Measurements from ENCODE around the gene JARID2. TPM values are rescaled to one million over a fixed set of nuclear protein-coding genes. Genes with fewer than 3 reads are reported as not detected.

JARID2 gene
- total and polyA plus RNA-seq, 2 of the 8 experiments (the other 6 are each of a cell fraction or from before 2014, with no cell fraction given): 60.1 to 239 TPM

DNA sequence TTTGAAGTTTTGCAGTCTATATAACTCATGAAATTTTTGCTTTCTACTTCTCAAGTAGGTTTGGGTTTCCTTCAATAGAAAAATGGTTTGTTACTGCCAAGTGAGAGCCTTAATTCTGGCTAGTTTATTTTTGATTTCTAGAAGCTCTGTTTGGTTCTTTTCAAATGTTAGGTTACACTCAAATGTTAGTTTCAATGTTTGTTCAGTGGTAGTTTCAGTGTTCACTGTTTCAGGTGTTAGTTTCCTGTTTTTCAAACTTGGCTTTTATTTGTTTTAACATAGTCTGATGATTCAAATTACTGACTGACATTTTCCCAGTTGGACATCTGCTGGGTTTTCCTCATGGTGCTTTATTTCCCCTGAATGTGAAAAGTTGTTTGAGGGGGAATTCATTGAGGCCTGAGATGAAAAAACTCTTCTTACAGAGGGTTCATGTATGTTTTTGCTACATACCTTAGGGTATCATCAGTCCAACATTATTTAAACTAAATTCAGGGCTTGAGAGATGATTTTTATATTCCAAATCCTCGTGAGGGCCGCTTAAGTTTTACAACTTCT lies 189.0 kb downstream of the JARID2 start (continued):
- TF ChIP-seq, protein P1, sequence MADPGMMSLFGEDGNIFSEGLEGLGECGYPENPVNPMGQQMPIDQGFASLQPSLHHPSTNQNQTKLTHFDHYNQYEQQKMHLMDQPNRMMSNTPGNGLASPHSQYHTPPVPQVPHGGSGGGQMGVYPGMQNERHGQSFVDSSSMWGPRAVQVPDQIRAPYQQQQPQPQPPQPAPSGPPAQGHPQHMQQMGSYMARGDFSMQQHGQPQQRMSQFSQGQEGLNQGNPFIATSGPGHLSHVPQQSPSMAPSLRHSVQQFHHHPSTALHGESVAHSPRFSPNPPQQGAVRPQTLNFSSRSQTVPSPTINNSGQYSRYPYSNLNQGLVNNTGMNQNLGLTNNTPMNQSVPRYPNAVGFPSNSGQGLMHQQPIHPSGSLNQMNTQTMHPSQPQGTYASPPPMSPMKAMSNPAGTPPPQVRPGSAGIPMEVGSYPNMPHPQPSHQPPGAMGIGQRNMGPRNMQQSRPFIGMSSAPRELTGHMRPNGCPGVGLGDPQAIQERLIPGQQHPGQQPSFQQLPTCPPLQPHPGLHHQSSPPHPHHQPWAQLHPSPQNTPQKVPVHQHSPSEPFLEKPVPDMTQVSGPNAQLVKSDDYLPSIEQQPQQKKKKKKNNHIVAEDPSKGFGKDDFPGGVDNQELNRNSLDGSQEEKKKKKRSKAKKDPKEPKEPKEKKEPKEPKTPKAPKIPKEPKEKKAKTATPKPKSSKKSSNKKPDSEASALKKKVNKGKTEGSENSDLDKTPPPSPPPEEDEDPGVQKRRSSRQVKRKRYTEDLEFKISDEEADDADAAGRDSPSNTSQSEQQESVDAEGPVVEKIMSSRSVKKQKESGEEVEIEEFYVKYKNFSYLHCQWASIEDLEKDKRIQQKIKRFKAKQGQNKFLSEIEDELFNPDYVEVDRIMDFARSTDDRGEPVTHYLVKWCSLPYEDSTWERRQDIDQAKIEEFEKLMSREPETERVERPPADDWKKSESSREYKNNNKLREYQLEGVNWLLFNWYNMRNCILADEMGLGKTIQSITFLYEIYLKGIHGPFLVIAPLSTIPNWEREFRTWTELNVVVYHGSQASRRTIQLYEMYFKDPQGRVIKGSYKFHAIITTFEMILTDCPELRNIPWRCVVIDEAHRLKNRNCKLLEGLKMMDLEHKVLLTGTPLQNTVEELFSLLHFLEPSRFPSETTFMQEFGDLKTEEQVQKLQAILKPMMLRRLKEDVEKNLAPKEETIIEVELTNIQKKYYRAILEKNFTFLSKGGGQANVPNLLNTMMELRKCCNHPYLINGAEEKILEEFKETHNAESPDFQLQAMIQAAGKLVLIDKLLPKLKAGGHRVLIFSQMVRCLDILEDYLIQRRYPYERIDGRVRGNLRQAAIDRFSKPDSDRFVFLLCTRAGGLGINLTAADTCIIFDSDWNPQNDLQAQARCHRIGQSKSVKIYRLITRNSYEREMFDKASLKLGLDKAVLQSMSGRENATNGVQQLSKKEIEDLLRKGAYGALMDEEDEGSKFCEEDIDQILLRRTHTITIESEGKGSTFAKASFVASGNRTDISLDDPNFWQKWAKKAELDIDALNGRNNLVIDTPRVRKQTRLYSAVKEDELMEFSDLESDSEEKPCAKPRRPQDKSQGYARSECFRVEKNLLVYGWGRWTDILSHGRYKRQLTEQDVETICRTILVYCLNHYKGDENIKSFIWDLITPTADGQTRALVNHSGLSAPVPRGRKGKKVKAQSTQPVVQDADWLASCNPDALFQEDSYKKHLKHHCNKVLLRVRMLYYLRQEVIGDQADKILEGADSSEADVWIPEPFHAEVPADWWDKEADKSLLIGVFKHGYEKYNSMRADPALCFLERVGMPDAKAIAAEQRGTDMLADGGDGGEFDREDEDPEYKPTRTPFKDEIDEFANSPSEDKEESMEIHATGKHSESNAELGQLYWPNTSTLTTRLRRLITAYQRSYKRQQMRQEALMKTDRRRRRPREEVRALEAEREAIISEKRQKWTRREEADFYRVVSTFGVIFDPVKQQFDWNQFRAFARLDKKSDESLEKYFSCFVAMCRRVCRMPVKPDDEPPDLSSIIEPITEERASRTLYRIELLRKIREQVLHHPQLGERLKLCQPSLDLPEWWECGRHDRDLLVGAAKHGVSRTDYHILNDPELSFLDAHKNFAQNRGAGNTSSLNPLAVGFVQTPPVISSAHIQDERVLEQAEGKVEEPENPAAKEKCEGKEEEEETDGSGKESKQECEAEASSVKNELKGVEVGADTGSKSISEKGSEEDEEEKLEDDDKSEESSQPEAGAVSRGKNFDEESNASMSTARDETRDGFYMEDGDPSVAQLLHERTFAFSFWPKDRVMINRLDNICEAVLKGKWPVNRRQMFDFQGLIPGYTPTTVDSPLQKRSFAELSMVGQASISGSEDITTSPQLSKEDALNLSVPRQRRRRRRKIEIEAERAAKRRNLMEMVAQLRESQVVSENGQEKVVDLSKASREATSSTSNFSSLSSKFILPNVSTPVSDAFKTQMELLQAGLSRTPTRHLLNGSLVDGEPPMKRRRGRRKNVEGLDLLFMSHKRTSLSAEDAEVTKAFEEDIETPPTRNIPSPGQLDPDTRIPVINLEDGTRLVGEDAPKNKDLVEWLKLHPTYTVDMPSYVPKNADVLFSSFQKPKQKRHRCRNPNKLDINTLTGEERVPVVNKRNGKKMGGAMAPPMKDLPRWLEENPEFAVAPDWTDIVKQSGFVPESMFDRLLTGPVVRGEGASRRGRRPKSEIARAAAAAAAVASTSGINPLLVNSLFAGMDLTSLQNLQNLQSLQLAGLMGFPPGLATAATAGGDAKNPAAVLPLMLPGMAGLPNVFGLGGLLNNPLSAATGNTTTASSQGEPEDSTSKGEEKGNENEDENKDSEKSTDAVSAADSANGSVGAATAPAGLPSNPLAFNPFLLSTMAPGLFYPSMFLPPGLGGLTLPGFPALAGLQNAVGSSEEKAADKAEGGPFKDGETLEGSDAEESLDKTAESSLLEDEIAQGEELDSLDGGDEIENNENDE (IDR thresholded peaks at IDR 0.05; ENCODE audit: insufficient replicate concordance, low read length): no peak
- TF ChIP-seq FOSL1 (IDR thresholded peaks at IDR 0.05; ENCODE audit: insufficient read depth, low read depth, low read length) (no peak), CREB1 (IDR thresholded peaks at IDR 0.05) (no peak), POLR2A (IDR thresholded peaks at IDR 0.05; ENCODE audit: control extremely low read depth in 1 of 2, low read depth in 2 of 2, low read length in 2 of 2) (no peak), JUN (IDR thresholded peaks at IDR 0.05; ENCODE audit: low read depth, low read length) (no peak), NRF1 (IDR thresholded peaks at IDR 0.05; ENCODE audit: low read depth, low read length) (no peak), TAF7 (optimal IDR thresholded peaks at IDR 0.05; ENCODE audit: borderline replicate concordance, low read depth, low read length) (no peak), EGR1 (IDR thresholded peaks at IDR 0.05; ENCODE audit: borderline replicate concordance, low read depth, low read length) (no peak), ZNF274 (IDR thresholded peaks at IDR 0.05; ENCODE audit: borderline replicate concordance, extremely low read depth, low read length) (no peak), SAP30 (IDR thresholded peaks at IDR 0.05; ENCODE audit: insufficient read depth, insufficient replicate concordance, low read length) (no peak), BCL11A (IDR thresholded peaks at IDR 0.05; ENCODE audit: low read depth in 2 of 2, low read length in 2 of 2) (no peak), ASH2L (IDR thresholded peaks at IDR 0.05; ENCODE audit: low read length) (no peak), SP2 (IDR thresholded peaks at IDR 0.05; ENCODE audit: low read length) (no peak)
